GM23248 (cell line): ENCODE data around the gene TRIM40.

Experiments
- EZH2 ChIP-seq: fragments of 200-600 bp; sonication (generic); IDR thresholded peaks from 2 replicates; pipeline ENCODE4 v1.6.1; 2018; ENCODE audit warnings: antibody characterized with exemption, mild to moderate bottlenecking; ENCODE audit not compliant: insufficient read depth, poor library complexity, severe bottlenecking
- EZH2phosphoT487 ChIP-seq: fragments of 200-600 bp; sonication (generic); IDR thresholded peaks from 2 replicates; pipeline ENCODE4 v1.6.1; 2018; ENCODE audit warnings: antibody characterized with exemption, moderate library complexity, mild to moderate bottlenecking, low read depth; ENCODE audit not compliant: insufficient read depth

DNA sequence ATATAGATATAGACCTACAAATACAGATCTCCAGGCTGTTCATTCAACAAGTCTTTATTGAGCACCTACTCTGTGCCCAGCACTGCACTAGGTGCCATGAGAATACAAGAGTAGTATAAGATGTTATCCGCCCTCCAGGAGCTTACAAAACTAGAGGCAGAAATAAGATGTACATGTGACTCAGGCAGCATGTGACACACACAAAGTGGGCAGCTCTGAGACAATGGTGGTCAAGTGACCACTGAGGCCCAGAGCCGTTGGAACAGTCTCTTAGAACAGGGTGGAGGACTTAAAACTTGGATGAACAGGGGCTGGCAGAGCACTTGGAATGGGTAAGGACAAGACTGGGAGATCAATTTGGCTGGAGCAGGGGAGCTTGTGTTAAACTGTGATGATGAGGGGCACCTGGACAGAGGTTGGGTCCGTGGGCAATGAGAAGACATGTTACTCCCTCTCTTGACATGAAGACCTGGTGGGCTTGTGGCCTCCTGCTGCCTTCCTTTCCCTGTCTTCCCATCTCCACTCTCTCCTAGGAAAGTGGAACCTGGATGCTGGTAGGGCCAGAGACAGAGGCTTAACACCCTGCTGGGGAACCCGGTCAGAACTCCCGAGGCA lies 48.6 kb downstream of the TRIM40 start:
- TF ChIP-seq EZH2phosphoT487 (no peak), EZH2 (no peak)
